HG02852 (cell line): Measurements from ENCODE around the gene AKAP6.

Experiments used
- ATAC-seq: cut with Tn5 transposase; IDR thresholded peaks from one replicate; pipeline ENCODE4 v1.9.1; 2021; ENCODE audit warnings: mild to moderate bottlenecking, moderate library complexity; ENCODE audit not compliant: unreplicated experiment

The AKAP6 gene

GRCh38 chr14:32330351-32331111 lies 1.4 kb downstream of the AKAP6 start:
- no peak for ATAC-seq

GRCh38 chr14:32331206-32331605 lies 2.1 kb downstream of the AKAP6 start:
- ATAC-seq = no peak

- peak; percentile 67 for ATAC-seq
These were observed 3.6 kb downstream of the AKAP6 start for GRCh38 chr14:32332415-32333316.

GRCh38 chr14:32336702-32337101 lies 7.6 kb downstream of the AKAP6 start:
- ATAC-seq = no peak

- ATAC-seq = no peak
These were observed 8.7 kb downstream of the AKAP6 start for GRCh38 chr14:32337759-32338158.

- no peak for ATAC-seq
These were observed 10.1 kb downstream of the AKAP6 start for GRCh38 chr14:32339188-32339587.

- ATAC-seq = no peak
These were observed 13.1 kb downstream of the AKAP6 start for GRCh38 chr14:32341947-32342846.

GRCh38 chr14:32342847-32343194 lies 13.7 kb downstream of the AKAP6 start:
- no peak for ATAC-seq

GRCh38 chr14:32343926-32344430 lies 14.9 kb downstream of the AKAP6 start:
- no peak for ATAC-seq

- no peak for ATAC-seq
These were observed 16.3 kb downstream of the AKAP6 start for GRCh38 chr14:32345311-32345791.

- no peak for ATAC-seq
These were observed 20.2 kb downstream of the AKAP6 start for GRCh38 chr14:32349322-32349721.

GRCh38 chr14:32350020-32350419 lies 20.9 kb downstream of the AKAP6 start:
- peak; percentile 100 for ATAC-seq

GRCh38 chr14:32352631-32353030 lies 23.5 kb downstream of the AKAP6 start:
- no peak for ATAC-seq

GRCh38 chr14:32354716-32355115 lies 25.6 kb downstream of the AKAP6 start:
- ATAC-seq = no peak

GRCh38 chr14:32358781-32359180 lies 29.7 kb downstream of the AKAP6 start:
- ATAC-seq = no peak

GRCh38 chr14:32361674-32362073 lies 32.6 kb downstream of the AKAP6 start:
- ATAC-seq = no peak

- ATAC-seq = no peak
These were observed 34.7 kb downstream of the AKAP6 start for GRCh38 chr14:32363761-32364160.

GRCh38 chr14:32364941-32365340 lies 35.8 kb downstream of the AKAP6 start:
- no peak for ATAC-seq

- no peak for ATAC-seq
These were observed 37.3 kb downstream of the AKAP6 start for GRCh38 chr14:32366256-32366879.

- no peak for ATAC-seq
These were observed 37.9 kb downstream of the AKAP6 start for GRCh38 chr14:32366986-32367385.
